Coronary artery (tissue), 2 donors: ENCODE data around the gene PLAAT5.

Experiments
- DNase-seq: peaks from one replicate; pipeline ENCODE4 v3.0.0-alpha.2; 2017; ENCODE audit warnings: low spot score
- H3K27ac ChIP-seq, 2 donors: fragments of 200-600 bp; sonication (generic); one replicate each; pipeline ENCODE4 v1.5.1; 2016 to 2019
- H3K4me3 ChIP-seq: fragments of 200-600 bp; sonication (generic); 2 replicates; pipeline ENCODE4 v1.5.1; 2016; ENCODE audit warnings: mild to moderate bottlenecking, moderate library complexity
- CTCF ChIP-seq: fragments of 200-600 bp; sonication (generic); IDR thresholded peaks from one replicate; pipeline ENCODE4 v1.5.1; 2019; ENCODE audit warnings: antibody characterized with exemption

Gene PLAAT5

GRCh38 chr11:63504933-63505586 lies 14.1 kb upstream of the PLAAT5 start:
- H3K27ac ChIP-seq: no peak overlapping the region
- no peak for DNase-seq
- no peak overlapping the region for H3K4me3 ChIP-seq
- no peak for TF ChIP-seq CTCF

GRCh38 chr11:63504054-63504453 lies 13.1 kb upstream of the PLAAT5 start:
- DNase-seq: no peak
- H3K4me3 ChIP-seq: no peak overlapping the region
- TF ChIP-seq CTCF: no peak
- H3K27ac ChIP-seq: no peak overlapping the region

- no peak overlapping the region for H3K27ac ChIP-seq
- TF ChIP-seq CTCF: no peak
Measured at GRCh38 chr11:63503492-63503891, 12.5 kb upstream of the PLAAT5 start.

GRCh38 chr11:63502252-63502820 lies 11.4 kb upstream of the PLAAT5 start:
- no peak for TF ChIP-seq CTCF

More at GRCh38 chr11:63503492-63503891, 12.5 kb upstream of the PLAAT5 start:
- no peak for DNase-seq
- no peak overlapping the region for H3K4me3 ChIP-seq

GRCh38 chr11:63501236-63501635 lies 10.3 kb upstream of the PLAAT5 start:
- Histone ChIP-seq H3K4me3 (no peak overlapping the region), H3K27ac (no peak overlapping the region)
- TF ChIP-seq CTCF: no peak
- DNase-seq: no peak

More at GRCh38 chr11:63502252-63502820, 11.4 kb upstream of the PLAAT5 start:
- DNase-seq: no peak
- H3K4me3 ChIP-seq: no peak overlapping the region
- no peak overlapping the region for H3K27ac ChIP-seq

GRCh38 chr11:63499874-63500273 lies 8.9 kb upstream of the PLAAT5 start:
- DNase-seq: no peak
- Histone ChIP-seq H3K4me3 (no peak overlapping the region), H3K27ac (no peak overlapping the region)
- no peak for TF ChIP-seq CTCF

- DNase-seq: no peak
Measured at GRCh38 chr11:63494975-63495374, 4.0 kb upstream of the PLAAT5 start.

More at GRCh38 chr11:63494975-63495374, 4.0 kb upstream of the PLAAT5 start:
- H3K4me3 ChIP-seq: no peak overlapping the region
- no peak overlapping the region for H3K27ac ChIP-seq
- no peak for TF ChIP-seq CTCF
